GM12878 (cell line): Measurements from ENCODE around the gene PPFIBP1.

Experiments used
- BHLHE40 ChIP-seq, 2 experiments: fragments of 450-650 bp in 1 of 2; IDR thresholded peaks; 2 replicates each; pipeline ENCODE4 v1.6.1; 2011 to 2017; ENCODE audit warnings: low read depth in 2 of 2, borderline replicate concordance in 1 of 2, improper control_type of control experiment in 1 of 2, low read length in 1 of 2, mild to moderate bottlenecking in 1 of 2
- CBX3 ChIP-seq: fragments of 200-600 bp; sonication (generic); IDR thresholded peaks from 2 replicates; pipeline ENCODE4 v1.6.1; 2016; ENCODE audit warnings: low read depth, borderline replicate concordance
- FOXM1 ChIP-seq: IDR thresholded peaks from 2 replicates; pipeline ENCODE4 v1.6.1; 2012; ENCODE audit warnings: low read depth, mild to moderate bottlenecking, inconsistent platforms, low read length, moderate library complexity
- HDAC2 ChIP-seq: fragments of 200-600 bp; sonication (generic); IDR thresholded peaks from 2 replicates; pipeline ENCODE4 v1.6.1; 2017
- MAX ChIP-seq: IDR thresholded peaks from 2 replicates; pipeline ENCODE4 v1.6.1; 2012; ENCODE audit warnings: low read depth, low read length, improper control_type of control experiment
- POLR2AphosphoS2 ChIP-seq: IDR thresholded peaks from 2 replicates; pipeline ENCODE4 v1.6.1; 2011; ENCODE audit warnings: low read depth, mild to moderate bottlenecking, low read length, improper control_type of control experiment, moderate library complexity
- SIN3A ChIP-seq: IDR thresholded peaks from 2 replicates; pipeline ENCODE4 v1.6.1; 2012; ENCODE audit warnings: low read depth, low read length, improper control_type of control experiment
- SUZ12 ChIP-seq: fragments of 200-600 bp; sonication (generic); IDR thresholded peaks from one replicate; pipeline ENCODE4 v1.6.1; 2018; ENCODE audit warnings: antibody characterized with exemption, mild to moderate bottlenecking; ENCODE audit not compliant: unreplicated experiment
- TBL1XR1 ChIP-seq: IDR thresholded peaks from 2 replicates; pipeline ENCODE4 v1.6.1; 2012; ENCODE audit warnings: low read depth, low read length, improper control_type of control experiment
- TCF7 ChIP-seq: IDR thresholded peaks from 2 replicates; pipeline ENCODE4 v1.6.1; 2014; ENCODE audit warnings: antibody characterized with exemption, borderline replicate concordance
- TF ChIP-seq, protein P1 (sequence below), 3 experiments: IDR thresholded peaks in 2 of 3; conservative IDR thresholded peaks in 1 of 3; 2 replicates each; pipeline ENCODE4 v1.5.1; 2011; ENCODE audit warnings: low read depth in 3 of 3, low read length in 3 of 3, mild to moderate bottlenecking in 3 of 3, control low read depth in 2 of 3, moderate library complexity in 2 of 3, inconsistent platforms in 1 of 3, mixed read lengths in 1 of 3; ENCODE audit not compliant: control insufficient read depth in 2 of 3, insufficient read depth in 1 of 3; ENCODE audit errors: extremely low read depth in 1 of 3
- TF ChIP-seq, protein P2 (sequence below): IDR thresholded peaks from 2 replicates; pipeline ENCODE4 v1.6.1; 2012; ENCODE audit warnings: mild to moderate bottlenecking, low read depth, low read length

DNA sequence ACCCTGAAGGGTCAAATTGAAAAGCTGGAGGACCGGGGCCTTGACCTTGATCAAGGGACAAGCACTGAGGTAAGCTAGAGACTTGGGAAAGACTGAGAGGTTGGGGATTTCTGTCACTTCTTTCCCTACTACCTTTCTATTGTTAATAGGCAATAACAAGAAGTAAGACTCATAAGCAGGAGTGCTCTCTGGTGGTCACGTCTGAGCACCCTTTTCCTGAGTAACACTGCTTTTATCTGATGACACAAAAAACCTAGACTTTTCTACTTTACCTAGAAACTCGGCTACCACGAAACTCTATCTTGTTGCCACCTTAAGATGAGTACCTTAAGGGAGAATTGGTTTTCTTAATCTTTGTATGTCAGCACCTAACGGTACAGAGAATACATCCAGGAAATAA is 35.5 kb upstream of the PPFIBP1 start:
- TF ChIP-seq HDAC2 (no peak), TCF7 (no peak), SUZ12 (no peak), BHLHE40 (IDR thresholded peaks at IDR 0.05; ENCODE audit: borderline replicate concordance in 1 of 2, low read depth in 2 of 2, low read length in 1 of 2) (no peak), TBL1XR1 (no peak), CBX3 (no peak), POLR2AphosphoS2 (no peak), MAX (no peak), SIN3A (no peak), FOXM1 (no peak)
- TF ChIP-seq, protein P1, sequence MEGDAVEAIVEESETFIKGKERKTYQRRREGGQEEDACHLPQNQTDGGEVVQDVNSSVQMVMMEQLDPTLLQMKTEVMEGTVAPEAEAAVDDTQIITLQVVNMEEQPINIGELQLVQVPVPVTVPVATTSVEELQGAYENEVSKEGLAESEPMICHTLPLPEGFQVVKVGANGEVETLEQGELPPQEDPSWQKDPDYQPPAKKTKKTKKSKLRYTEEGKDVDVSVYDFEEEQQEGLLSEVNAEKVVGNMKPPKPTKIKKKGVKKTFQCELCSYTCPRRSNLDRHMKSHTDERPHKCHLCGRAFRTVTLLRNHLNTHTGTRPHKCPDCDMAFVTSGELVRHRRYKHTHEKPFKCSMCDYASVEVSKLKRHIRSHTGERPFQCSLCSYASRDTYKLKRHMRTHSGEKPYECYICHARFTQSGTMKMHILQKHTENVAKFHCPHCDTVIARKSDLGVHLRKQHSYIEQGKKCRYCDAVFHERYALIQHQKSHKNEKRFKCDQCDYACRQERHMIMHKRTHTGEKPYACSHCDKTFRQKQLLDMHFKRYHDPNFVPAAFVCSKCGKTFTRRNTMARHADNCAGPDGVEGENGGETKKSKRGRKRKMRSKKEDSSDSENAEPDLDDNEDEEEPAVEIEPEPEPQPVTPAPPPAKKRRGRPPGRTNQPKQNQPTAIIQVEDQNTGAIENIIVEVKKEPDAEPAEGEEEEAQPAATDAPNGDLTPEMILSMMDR (IDR thresholded peaks at IDR 0.05 in 2 of 3, conservative IDR thresholded peaks at IDR 0.05 in 1 of 3; ENCODE audit: control insufficient read depth in 2 of 3, extremely low read depth in 1 of 3, insufficient read depth in 1 of 3, low read depth in 3 of 3, low read length in 3 of 3): no peak
- TF ChIP-seq, protein P2, sequence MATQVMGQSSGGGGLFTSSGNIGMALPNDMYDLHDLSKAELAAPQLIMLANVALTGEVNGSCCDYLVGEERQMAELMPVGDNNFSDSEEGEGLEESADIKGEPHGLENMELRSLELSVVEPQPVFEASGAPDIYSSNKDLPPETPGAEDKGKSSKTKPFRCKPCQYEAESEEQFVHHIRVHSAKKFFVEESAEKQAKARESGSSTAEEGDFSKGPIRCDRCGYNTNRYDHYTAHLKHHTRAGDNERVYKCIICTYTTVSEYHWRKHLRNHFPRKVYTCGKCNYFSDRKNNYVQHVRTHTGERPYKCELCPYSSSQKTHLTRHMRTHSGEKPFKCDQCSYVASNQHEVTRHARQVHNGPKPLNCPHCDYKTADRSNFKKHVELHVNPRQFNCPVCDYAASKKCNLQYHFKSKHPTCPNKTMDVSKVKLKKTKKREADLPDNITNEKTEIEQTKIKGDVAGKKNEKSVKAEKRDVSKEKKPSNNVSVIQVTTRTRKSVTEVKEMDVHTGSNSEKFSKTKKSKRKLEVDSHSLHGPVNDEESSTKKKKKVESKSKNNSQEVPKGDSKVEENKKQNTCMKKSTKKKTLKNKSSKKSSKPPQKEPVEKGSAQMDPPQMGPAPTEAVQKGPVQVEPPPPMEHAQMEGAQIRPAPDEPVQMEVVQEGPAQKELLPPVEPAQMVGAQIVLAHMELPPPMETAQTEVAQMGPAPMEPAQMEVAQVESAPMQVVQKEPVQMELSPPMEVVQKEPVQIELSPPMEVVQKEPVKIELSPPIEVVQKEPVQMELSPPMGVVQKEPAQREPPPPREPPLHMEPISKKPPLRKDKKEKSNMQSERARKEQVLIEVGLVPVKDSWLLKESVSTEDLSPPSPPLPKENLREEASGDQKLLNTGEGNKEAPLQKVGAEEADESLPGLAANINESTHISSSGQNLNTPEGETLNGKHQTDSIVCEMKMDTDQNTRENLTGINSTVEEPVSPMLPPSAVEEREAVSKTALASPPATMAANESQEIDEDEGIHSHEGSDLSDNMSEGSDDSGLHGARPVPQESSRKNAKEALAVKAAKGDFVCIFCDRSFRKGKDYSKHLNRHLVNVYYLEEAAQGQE: no peak
